Natural killer cell (primary cell): ENCODE results near the gene ZNF860. TPM values are rescaled to one million over a fixed set of nuclear protein-coding genes. Genes with fewer than 3 reads are reported as not detected.
"Not testable (repeated sequence)": the region's sequence is repeated elsewhere in the genome, so short reads cannot be mapped to it uniquely, and the experiment has no call there.

ENCODE experiments used
- ATAC-seq, 3 donors: fragments of 150-1000 bp in 2 of 3; fragments of 200-7000 bp in 1 of 3; cut with Tn5 transposase; 1 replicate in 1 of 3; 2 replicates in 2 of 3; pipeline ENCODE4 v1.10.0; 2021; ENCODE audit warnings: mild to moderate bottlenecking in 2 of 3, moderate library complexity in 2 of 3
- DNase-seq, 2 donors: peaks; one replicate each; pipeline versions ENCODE4 v3.0.0 to v3.0.0-alpha.2; 2013 to 2021; ENCODE audit warnings: mixed read lengths in 1 of 2
- H3K27ac ChIP-seq: one replicate; pipeline ENCODE4 v1.5.1; 2013; ENCODE audit warnings: mild to moderate bottlenecking, low read length
- H3K27me3 ChIP-seq: one replicate; pipeline ENCODE4 v1.6.1; 2013; ENCODE audit warnings: low read length; ENCODE audit not compliant: control insufficient read depth, insufficient read depth
- H3K36me3 ChIP-seq: one replicate; pipeline ENCODE4 v1.6.1; 2013; ENCODE audit warnings: low read length; ENCODE audit not compliant: control insufficient read depth, insufficient read depth
- H3K4me1 ChIP-seq: one replicate; pipeline ENCODE4 v1.6.1; 2013; ENCODE audit warnings: low read length; ENCODE audit not compliant: control insufficient read depth, insufficient read depth
- H3K4me3 ChIP-seq: one replicate; pipeline ENCODE4 v1.5.1; 2013; ENCODE audit warnings: low read length
- H3K9me3 ChIP-seq: one replicate; pipeline ENCODE4 v1.6.1; 2013; ENCODE audit warnings: low read length; ENCODE audit not compliant: control insufficient read depth, insufficient read depth
- H3K27ac Mint-ChIP-seq, 2 donors: one replicate each; pipeline ENCODE4 v1.8.0; 2022; ENCODE audit warnings: mild to moderate bottlenecking in 2 of 2, mixed read lengths in 2 of 2, moderate library complexity in 1 of 2
- H3K27me3 Mint-ChIP-seq, 2 donors: one replicate each; pipeline ENCODE4 v1.8.0; 2022; ENCODE audit warnings: low read depth in 2 of 2, mixed read lengths in 2 of 2
- H3K36me3 Mint-ChIP-seq: one replicate; pipeline ENCODE4 v1.8.0; 2022; ENCODE audit warnings: mixed read lengths
- H3K4me1 Mint-ChIP-seq, 2 donors: one replicate each; pipeline ENCODE4 v1.8.0; 2022; ENCODE audit warnings: mixed read lengths in 2 of 2
- H3K4me3 Mint-ChIP-seq: one replicate; pipeline ENCODE4 v1.8.0; 2022; ENCODE audit warnings: mild to moderate bottlenecking, moderate library complexity, mixed read lengths
- H3K9me3 Mint-ChIP-seq, 2 donors: one replicate each; pipeline ENCODE4 v1.8.0; 2022; ENCODE audit warnings: mixed read lengths in 2 of 2
- WGBS: methylation state at CpG from one replicate; pipeline ENCODE4 v1.1.7; 2013; ENCODE audit warnings: missing lambda C conversion rate; ENCODE audit not compliant: insufficient coverage; 5-methylcytosine and 5-hydroxymethylcytosine counted together
- intact Hi-C: fragments of 100-400 bp; cut with micrococcal nuclease; formaldehyde crosslinking; loops from one replicate; pipeline ENCODE4 v1.14.2; 2022
- total RNA-seq, 4 donors: library from RNA; stranded (reverse); fragments of 120-200 nt in 1 of 4; gene quantifications; one replicate each; pipeline versions ENCODE4 v1.2.3 to v1.2.4, GENCODE V29; 2013 to 2022
- TF ChIP-seq, protein P1 (sequence below): fragments of 200-600 bp; IDR thresholded peaks from one replicate; pipeline ENCODE4 v1.8.0; 2022; ENCODE audit warnings: antibody characterized with exemption

Gene ZNF860
- total RNA-seq, 3 donors from 2014 or later (not counting 1 experiment from before 2014, with no cell fraction given), result 0.10 TPM; not detected in 2

DNA sequence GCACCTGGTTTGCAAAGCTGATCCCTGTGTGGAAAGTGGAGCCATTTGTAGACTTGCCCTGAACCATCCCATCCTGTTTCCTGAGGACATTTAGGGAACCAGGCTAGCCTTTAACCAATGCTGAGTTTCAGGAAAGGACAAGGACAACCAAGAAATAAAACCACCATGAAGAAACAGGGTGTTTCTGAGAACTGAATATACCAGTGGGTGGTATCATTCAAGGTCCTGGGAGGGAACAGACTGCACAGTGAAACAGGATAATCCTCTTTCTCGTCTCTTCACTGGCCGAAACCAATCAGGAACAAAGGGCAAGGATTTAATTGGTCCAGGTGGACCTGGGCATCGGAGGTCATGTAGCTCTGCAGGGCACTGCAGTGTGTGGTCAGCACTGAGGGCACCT lies 21.8 kb downstream of the ZNF860 start:
- H3K4me1 ChIP-seq, result no peaks in the 10 kb centered on the region
- no peaks in the 10 kb centered on the region for H3K27me3 ChIP-seq
- H3K27me3 Mint-ChIP-seq, result peaks cover 25 to 26% of the 10 kb centered on the region in 2 donors
- no peak overlapping the region for H3K27ac ChIP-seq
- TF ChIP-seq, protein P1, sequence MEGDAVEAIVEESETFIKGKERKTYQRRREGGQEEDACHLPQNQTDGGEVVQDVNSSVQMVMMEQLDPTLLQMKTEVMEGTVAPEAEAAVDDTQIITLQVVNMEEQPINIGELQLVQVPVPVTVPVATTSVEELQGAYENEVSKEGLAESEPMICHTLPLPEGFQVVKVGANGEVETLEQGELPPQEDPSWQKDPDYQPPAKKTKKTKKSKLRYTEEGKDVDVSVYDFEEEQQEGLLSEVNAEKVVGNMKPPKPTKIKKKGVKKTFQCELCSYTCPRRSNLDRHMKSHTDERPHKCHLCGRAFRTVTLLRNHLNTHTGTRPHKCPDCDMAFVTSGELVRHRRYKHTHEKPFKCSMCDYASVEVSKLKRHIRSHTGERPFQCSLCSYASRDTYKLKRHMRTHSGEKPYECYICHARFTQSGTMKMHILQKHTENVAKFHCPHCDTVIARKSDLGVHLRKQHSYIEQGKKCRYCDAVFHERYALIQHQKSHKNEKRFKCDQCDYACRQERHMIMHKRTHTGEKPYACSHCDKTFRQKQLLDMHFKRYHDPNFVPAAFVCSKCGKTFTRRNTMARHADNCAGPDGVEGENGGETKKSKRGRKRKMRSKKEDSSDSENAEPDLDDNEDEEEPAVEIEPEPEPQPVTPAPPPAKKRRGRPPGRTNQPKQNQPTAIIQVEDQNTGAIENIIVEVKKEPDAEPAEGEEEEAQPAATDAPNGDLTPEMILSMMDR, result no peak
- no peaks in the 10 kb centered on the region for H3K9me3 Mint-ChIP-seq
- no peak for DNase-seq
- intact Hi-C loops, result no loop called here
- H3K4me1 Mint-ChIP-seq, result no peaks in the 10 kb centered on the region
- H3K27ac Mint-ChIP-seq, result no peak overlapping the region
- H3K9me3 ChIP-seq, result no peaks in the 10 kb centered on the region
- no peak overlapping the region for H3K4me3 ChIP-seq
- H3K36me3 Mint-ChIP-seq, result no peaks in the 10 kb centered on the region
- 87% methylated on average over 3 of the region's 3 CpGs for WGBS
- no peaks in the 10 kb centered on the region for H3K36me3 ChIP-seq
- H3K4me3 Mint-ChIP-seq, result no peak overlapping the region
- no peak for ATAC-seq

DNA sequence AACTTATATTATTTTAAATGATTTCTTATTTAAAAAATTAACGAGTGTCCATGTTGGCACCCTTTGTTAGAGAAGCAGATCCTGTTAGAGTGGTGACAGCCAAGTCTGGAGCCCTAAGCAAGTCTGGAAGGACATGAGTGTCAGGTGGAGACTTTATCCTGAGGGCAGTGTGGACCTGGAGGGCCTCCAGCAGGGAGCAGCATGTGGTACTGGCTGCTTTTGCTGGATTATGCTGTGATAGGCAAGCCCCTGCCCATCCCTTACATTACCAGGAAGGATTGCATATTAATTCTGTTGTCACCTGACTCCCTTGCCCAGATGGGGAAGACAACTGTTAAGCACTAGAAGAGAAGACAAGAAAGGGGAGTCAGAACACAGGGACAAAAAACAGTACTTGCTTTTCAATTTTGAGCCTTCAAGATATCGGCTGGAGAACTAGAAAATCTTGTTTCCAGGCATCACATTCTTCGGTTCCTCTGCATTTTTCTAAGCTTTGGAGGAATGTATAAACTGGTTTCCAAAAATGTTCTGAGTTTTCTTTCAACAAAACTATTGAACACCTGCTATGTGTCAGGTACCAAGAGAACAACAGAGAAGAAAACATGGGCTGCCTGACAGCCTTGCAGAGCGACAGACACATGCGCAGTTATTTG lies 22.7 kb downstream of the ZNF860 start:
- H3K4me1 Mint-ChIP-seq, result no peaks in the 10 kb centered on the region
- 91% methylated on average over 5 of the region's 5 CpGs for WGBS
- no peaks in the 10 kb centered on the region for H3K9me3 ChIP-seq

GRCh38 chr3:32009101-32009500 lies 27.6 kb downstream of the ZNF860 start:
- H3K27me3 ChIP-seq, result no peaks in the 10 kb centered on the region
- Mint-ChIP-seq H3K27ac (no peak overlapping the region), H3K4me3 (no peak overlapping the region), H3K4me1 (no peaks in the 10 kb centered on the region), H3K27me3 (peaks cover 12 to 16% of the 10 kb centered on the region in 2 donors), H3K9me3 (no peaks in the 10 kb centered on the region), H3K36me3 (no peaks in the 10 kb centered on the region)
- H3K36me3 ChIP-seq, result no peaks in the 10 kb centered on the region
- TF ChIP-seq, protein P1, result no peak
- DNase-seq, result no peak
- no peak for ATAC-seq
- WGBS, result 86% methylated on average over 2 of the region's 2 CpGs
- intact Hi-C loops, result no loop called here
- H3K4me1 ChIP-seq, result no peaks in the 10 kb centered on the region
- no peak overlapping the region for H3K4me3 ChIP-seq
- H3K9me3 ChIP-seq, result no peaks in the 10 kb centered on the region
- H3K27ac ChIP-seq, result no peak overlapping the region

More for the DNA sequence above, 22.7 kb downstream of the ZNF860 start:
- Histone ChIP-seq H3K4me3 (no peak overlapping the region), H3K36me3 (no peaks in the 10 kb centered on the region), H3K27ac (no peak overlapping the region), H3K4me1 (no peaks in the 10 kb centered on the region), H3K27me3 (no peaks in the 10 kb centered on the region)
- H3K36me3 Mint-ChIP-seq, result no peaks in the 10 kb centered on the region
- H3K27ac Mint-ChIP-seq, result no peak overlapping the region
- DNase-seq (no peak), ATAC-seq (no peak)
- intact Hi-C loops, result no loop called here
- H3K9me3 Mint-ChIP-seq, result no peaks in the 10 kb centered on the region
- H3K4me3 Mint-ChIP-seq, result no peak overlapping the region
- H3K27me3 Mint-ChIP-seq, result peaks cover 21 to 26% of the 10 kb centered on the region in 2 donors
- TF ChIP-seq, protein P1, result no peak

DNA sequence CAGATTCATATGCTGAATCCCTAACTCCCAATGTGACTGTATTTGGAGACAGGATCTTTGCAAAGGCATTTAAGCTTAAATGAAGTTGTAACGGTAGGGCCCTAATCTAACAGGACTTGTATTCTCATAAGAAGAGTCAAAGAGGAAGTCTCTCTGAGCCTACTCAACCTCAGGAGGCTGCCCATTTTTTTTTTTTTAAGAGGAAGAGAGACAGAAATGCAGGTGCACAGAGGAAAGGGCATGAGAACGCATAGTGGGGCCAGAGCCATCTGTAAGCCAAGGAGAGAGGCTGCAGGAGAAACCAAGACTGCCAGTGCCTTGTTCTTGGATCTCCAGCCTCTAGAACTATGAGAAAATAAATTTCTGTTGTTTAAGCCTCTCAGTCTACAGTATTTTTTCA lies 28.4 kb downstream of the ZNF860 start:
- H3K4me1 Mint-ChIP-seq, result no peaks in the 10 kb centered on the region
- H3K27ac ChIP-seq, result no peak overlapping the region
- H3K36me3 ChIP-seq, result no peaks in the 10 kb centered on the region
- H3K9me3 Mint-ChIP-seq, result no peaks in the 10 kb centered on the region
- DNase-seq, result no peak
- H3K4me1 ChIP-seq, result no peaks in the 10 kb centered on the region
- no peak overlapping the region for H3K4me3 Mint-ChIP-seq
- H3K4me3 ChIP-seq, result no peak overlapping the region
- WGBS, result 14% methylated on average over 2 of the region's 2 CpGs
- no peaks in the 10 kb centered on the region for H3K36me3 Mint-ChIP-seq
- H3K9me3 ChIP-seq, result no peaks in the 10 kb centered on the region
- TF ChIP-seq, protein P1, result no peak
- intact Hi-C loops, result loop anchor here (10.0 kb wide), 1 partner anchor 335 kb away; no protein-coding TSS in a partner anchor
- peaks cover 10 to 14% of the 10 kb centered on the region in 2 donors for H3K27me3 Mint-ChIP-seq
- H3K27ac Mint-ChIP-seq, result no peak overlapping the region
- no peaks in the 10 kb centered on the region for H3K27me3 ChIP-seq
- ATAC-seq, result no peak

DNA sequence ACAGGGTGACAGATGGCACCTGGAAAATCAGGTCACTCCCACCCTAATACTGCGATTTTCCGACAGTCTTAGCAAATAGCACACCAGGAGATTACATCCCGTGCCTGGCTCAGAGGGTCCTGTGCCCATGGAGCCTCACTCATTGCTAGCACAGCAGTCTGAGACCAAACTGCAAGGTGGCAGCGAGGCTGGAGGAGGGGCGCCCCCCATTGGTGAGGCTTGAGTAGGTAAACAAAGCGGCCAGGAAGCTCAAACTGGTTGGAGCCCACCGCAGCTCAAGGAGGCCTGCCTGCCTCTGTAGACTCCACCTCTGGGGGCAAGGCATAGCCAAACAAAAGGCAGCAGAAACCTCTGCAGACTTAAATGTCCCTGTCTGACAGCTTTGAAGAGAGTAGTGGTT lies 29.1 kb downstream of the ZNF860 start:
- intact Hi-C loops, result loop anchor here (10.0 kb wide), 1 partner anchor 334 kb away; no protein-coding TSS in a partner anchor
- ATAC-seq, result not testable (repeated sequence)

More for the DNA sequence above, 29.1 kb downstream of the ZNF860 start:
- WGBS, result 95% methylated on average over 7 of the region's 7 CpGs
- not testable (repeated sequence) for H3K4me3 ChIP-seq, H3K9me3 Mint-ChIP-seq, H3K27me3 ChIP-seq, H3K4me3 Mint-ChIP-seq, H3K27ac Mint-ChIP-seq, H3K27ac ChIP-seq, H3K36me3 ChIP-seq, H3K36me3 Mint-ChIP-seq, DNase-seq, H3K4me1 ChIP-seq, H3K4me1 Mint-ChIP-seq, H3K9me3 ChIP-seq
- peaks cover 10 to 14% of the 10 kb centered on the region in 2 donors for H3K27me3 Mint-ChIP-seq
